Left ventricle myocardium inferior (tissue), 1 donor: ENCODE data around the gene MICAL3. TPM values are rescaled to one million over a fixed set of nuclear protein-coding genes. Genes with fewer than 3 reads are reported as not detected.

Experiments used
- DNase-seq: peaks from one replicate; pipeline ENCODE4 v3.0.0-alpha.2; 2020
- H3K27ac ChIP-seq: fragments of 200-600 bp; replicated peaks from 2 replicates; pipeline ENCODE4 v1.8.0; 2021
- H3K27me3 ChIP-seq: fragments of 200-600 bp; 2 replicates; pipeline ENCODE4 v1.8.0; 2021; ENCODE audit warnings: low read depth
- H3K36me3 ChIP-seq: fragments of 200-600 bp; 2 replicates; pipeline ENCODE4 v1.8.0; 2021
- H3K4me1 ChIP-seq: fragments of 200-600 bp; 2 replicates; pipeline ENCODE4 v1.8.0; 2021
- H3K4me3 ChIP-seq: fragments of 200-600 bp; 2 replicates; pipeline ENCODE4 v1.8.0; 2021; ENCODE audit warnings: mild to moderate bottlenecking, moderate library complexity
- H3K9me3 ChIP-seq: fragments of 200-600 bp; replicated peaks from 2 replicates; pipeline ENCODE4 v1.8.0; 2021
- intact Hi-C: fragments of 100-400 bp; cut with micrococcal nuclease; formaldehyde crosslinking; loops from one replicate; pipeline ENCODE4 v1.11.0; 2022
- total RNA-seq: library from RNA; stranded (reverse); fragmentation: NEBNext Ultra II Directional; extraction: Animal tissue kit (Norgen Biotek cat#: 25700); gene quantifications from one replicate; pipeline ENCODE4 v1.2.1, GENCODE V29; 2021
- TF ChIP-seq, protein P1 (sequence below): fragments of 200-600 bp; IDR thresholded peaks from 2 replicates; pipeline ENCODE4 v1.8.0; 2021; ENCODE audit warnings: antibody characterized with exemption, mild to moderate bottlenecking, borderline replicate concordance
- donor health status: DM: no; HTN: yes; CAD: no; lungs with severe emphysema.

Gene MICAL3
- total RNA-seq, 1 donor from 2014 or later: 92.5 TPM

DNA sequence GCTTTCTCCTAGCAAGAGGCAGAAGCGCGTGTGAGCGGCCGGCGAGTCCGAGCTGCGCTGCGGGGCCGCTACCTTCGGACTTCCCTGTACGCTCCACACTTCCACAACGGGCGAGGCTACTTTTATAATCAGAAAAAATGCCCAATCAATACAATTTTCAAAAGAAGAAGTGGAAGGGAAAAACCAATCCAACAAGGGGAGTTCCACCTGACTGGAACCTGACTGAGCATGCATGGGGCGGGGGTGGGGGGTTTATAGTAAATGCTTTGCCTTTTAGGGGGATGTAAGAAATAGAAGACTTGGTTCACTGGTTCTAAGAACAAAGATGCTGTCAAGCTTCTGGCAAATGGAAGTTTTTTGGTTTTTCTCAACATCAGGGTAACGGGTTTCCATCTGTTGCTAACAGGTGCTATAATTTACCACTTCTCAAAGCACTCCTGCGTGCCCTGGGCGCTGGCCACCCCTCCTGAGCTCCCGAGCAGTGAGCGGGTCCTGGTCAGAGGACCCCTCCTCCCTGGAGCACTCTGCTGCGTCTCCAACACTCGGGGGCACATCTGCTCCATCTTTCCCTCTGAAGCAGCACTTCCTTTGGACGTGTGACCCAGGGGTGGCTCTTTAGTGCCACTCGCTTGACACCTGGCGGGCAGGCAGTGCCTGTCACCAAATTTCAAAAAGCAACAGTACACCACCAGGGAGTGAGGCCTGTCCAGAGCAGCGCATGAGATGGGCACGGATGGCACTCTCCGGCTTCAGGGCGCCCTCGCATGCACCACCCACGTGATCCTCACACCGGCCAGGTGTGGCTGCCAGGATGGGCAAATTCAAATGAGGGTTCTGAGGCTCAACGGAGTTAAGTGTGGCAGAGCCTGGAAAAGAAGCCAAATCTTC, 228.5 kb downstream of the MICAL3 start:
- H3K36me3 ChIP-seq: peaks cover 23% of the 10 kb centered on the region
- intact Hi-C loops: no loop called here
- TF ChIP-seq, protein P1, sequence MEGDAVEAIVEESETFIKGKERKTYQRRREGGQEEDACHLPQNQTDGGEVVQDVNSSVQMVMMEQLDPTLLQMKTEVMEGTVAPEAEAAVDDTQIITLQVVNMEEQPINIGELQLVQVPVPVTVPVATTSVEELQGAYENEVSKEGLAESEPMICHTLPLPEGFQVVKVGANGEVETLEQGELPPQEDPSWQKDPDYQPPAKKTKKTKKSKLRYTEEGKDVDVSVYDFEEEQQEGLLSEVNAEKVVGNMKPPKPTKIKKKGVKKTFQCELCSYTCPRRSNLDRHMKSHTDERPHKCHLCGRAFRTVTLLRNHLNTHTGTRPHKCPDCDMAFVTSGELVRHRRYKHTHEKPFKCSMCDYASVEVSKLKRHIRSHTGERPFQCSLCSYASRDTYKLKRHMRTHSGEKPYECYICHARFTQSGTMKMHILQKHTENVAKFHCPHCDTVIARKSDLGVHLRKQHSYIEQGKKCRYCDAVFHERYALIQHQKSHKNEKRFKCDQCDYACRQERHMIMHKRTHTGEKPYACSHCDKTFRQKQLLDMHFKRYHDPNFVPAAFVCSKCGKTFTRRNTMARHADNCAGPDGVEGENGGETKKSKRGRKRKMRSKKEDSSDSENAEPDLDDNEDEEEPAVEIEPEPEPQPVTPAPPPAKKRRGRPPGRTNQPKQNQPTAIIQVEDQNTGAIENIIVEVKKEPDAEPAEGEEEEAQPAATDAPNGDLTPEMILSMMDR: no peak
- H3K4me3 ChIP-seq: no peak overlapping the region
- H3K4me1 ChIP-seq: peaks cover 15% of the 10 kb centered on the region
- DNase-seq: no peak
- H3K27ac ChIP-seq: no peak overlapping the region
- H3K9me3 ChIP-seq: no peaks in the 10 kb centered on the region
- no peaks in the 10 kb centered on the region for H3K27me3 ChIP-seq

DNA sequence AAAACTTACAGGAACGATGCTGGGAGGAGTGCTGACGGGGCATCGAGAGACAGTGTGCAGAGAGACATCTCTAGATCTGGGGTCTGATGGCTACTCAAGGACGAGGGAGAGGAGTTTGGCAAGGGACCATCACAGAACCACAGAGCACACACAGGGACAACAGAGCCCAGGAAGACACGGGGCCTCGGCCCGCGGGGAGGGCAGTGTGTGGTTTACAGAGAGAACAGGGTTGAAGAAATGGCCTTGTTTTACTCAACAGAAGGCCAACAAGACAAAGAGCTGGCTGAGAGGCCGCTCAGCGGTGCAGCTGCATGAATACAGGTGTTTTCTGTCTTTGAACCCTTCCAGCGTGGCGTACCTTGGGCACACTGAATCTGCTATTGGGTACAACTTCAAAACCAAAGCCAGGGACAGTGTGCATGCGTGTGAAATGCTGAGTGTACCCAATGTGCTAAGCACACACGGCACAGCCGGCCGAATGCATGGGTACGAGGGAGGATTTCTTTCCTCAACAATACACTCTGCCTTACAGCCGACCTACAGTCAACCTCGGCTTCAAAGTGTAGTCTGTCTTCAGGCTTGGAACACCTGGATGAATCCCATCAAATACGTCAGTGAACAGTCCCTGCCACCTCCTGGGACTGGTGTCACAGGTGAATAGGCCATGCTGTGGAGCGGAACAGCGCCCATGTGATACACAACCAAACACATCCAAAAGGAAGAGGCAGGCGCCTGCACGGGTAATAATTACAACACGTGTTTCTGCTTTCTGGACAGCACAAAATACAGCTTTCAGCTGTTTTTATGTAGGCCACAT, 229.4 kb downstream of the MICAL3 start:
- Histone ChIP-seq H3K36me3 (peaks cover 32% of the 10 kb centered on the region), H3K4me1 (peaks cover 15% of the 10 kb centered on the region), H3K27me3 (no peaks in the 10 kb centered on the region), H3K9me3 (no peaks in the 10 kb centered on the region), H3K27ac (no peak overlapping the region), H3K4me3 (no peak overlapping the region)
- DNase-seq: no peak
- intact Hi-C loops: no loop called here
- TF ChIP-seq, protein P1: no peak

DNA sequence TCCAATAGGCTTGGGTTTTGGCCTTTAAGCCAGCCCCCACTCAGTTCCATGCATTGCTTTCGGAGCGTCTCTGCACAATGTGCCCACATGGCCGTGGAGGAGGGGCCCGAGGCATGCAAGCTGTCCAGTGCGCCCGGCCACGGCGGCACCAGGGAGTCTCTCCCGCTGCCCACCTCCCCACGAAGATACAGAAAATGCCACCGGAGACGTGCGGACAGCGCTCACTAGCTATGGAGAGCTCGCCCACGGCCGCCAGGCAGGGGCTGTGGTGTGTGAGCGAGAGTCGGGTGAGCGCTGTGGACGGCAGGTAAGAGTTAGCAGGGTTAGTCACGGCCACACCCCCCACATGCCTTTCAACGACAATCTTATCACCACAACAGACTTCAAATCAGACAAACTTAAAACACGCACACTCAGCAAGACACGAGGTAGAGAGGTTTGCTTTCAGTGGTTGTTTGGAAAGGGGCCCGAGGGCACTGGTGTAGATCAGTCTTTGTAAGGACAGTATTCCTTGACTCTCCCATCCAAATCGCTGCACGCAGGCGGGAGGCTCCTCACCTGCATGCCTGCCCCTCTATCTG, 231.4 kb downstream of the MICAL3 start:
- TF ChIP-seq, protein P1: no peak
- Histone ChIP-seq H3K27me3 (no peaks in the 10 kb centered on the region), H3K27ac (no peak overlapping the region), H3K4me1 (peaks cover 18% of the 10 kb centered on the region), H3K4me3 (no peak overlapping the region), H3K36me3 (peaks cover 51% of the 10 kb centered on the region), H3K9me3 (no peaks in the 10 kb centered on the region)
- intact Hi-C loops: no loop called here
- DNase-seq: no peak

GRCh38 chr22:17792299-17792698, 232.1 kb downstream of the MICAL3 start:
- Histone ChIP-seq H3K27me3 (no peaks in the 10 kb centered on the region), H3K36me3 (peaks cover 51% of the 10 kb centered on the region), H3K4me3 (no peak overlapping the region), H3K9me3 (no peaks in the 10 kb centered on the region), H3K27ac (no peak overlapping the region), H3K4me1 (peaks cover 24% of the 10 kb centered on the region)
- DNase-seq: no peak
- intact Hi-C loops: no loop called here
- TF ChIP-seq, protein P1: no peak

DNA sequence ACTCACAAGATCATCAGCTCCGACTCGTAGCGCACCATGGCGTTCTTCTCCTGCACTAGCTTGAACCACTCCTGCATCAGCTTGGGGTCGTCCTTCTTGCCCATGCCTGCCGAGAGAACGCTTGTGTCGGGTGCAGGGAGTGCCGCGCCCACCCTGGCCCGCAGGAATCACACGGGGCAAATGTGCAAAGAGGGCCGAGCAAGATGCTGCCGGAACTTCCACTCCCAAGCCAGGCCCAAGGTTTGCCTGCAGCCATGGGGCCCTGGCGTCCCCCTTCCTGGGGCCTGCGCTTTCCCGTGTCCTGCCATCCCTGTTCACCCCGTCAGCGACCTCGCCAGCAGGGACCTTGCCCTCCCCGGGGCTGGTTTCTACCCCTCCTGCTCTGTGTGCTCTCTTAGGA, 233.2 kb downstream of the MICAL3 start:
- peaks cover 46% of the 10 kb centered on the region for H3K36me3 ChIP-seq

More for the DNA sequence above, 233.2 kb downstream of the MICAL3 start:
- intact Hi-C loops: no loop called here
- no peak for DNase-seq
- Histone ChIP-seq H3K9me3 (no peaks in the 10 kb centered on the region), H3K27me3 (no peaks in the 10 kb centered on the region), H3K27ac (no peak overlapping the region), H3K4me1 (peaks cover 35% of the 10 kb centered on the region), H3K4me3 (no peak overlapping the region)
- TF ChIP-seq, protein P1: no peak
